ENCODE measurements around the gene PPARA. TPM values are rescaled to one million over a fixed set of nuclear protein-coding genes. Genes with fewer than 3 reads are reported as not detected.
A peak's percentile ranks its signal among the peaks of the same experiment; 100 is the strongest.

PPARA gene
- total and polyA plus RNA-seq, 12 donors: 15.5 to 89.5 (median 79.9) TPM

DNA sequence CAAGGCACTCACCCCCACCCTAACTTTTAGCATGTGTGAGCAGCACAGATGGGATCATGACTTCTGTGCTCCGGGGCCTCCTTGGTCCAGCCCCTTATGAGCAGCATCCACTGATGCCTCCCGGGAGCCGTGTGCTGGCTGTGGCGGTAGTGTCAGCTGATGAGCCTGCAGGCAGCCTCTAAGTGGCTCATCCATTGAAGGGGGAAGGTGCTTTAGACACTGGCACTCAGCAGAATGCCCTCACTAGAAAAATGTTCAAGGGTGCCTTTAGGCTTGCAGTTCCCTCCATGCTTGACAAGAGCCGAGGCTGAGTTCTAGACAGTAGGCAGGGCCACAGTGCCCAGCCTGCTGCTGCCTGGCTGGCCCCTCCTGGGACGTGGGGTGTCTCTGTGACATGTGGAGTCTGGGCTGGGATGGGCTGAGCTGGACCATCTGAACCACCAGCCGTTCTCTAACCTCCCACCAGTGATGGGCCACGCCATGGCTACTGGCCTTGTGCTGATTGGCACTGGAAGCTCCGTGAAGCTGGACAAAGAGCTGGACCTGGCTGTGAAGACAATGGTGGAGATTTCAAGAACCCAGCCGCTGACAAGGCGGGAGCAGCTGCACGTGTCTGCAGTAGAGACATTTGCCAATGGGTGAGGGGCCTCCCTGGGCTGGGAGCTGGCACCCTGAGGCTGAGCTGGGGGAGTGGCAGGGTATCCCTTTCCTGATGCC is 123.3 kb downstream of the PPARA start:
- Histone ChIP-seq H3K27ac (peak overlapping the region in 1 of 10 donors; percentile 21), H3K4me1 (peaks cover 0 to 22% (median 13%) of the 10 kb centered on the region in 9 donors), H3K36me3 (peaks cover 0 to 92% (median 32%) of the 10 kb centered on the region in 9 donors), H3K27me3 (no peaks in the 10 kb centered on the region), H3K4me3 (no peak overlapping the region), H3K9me3 (no peaks in the 10 kb centered on the region)
- intact Hi-C loops (cut with DNase I): no loop called here
- TF ChIP-seq, protein P1, sequence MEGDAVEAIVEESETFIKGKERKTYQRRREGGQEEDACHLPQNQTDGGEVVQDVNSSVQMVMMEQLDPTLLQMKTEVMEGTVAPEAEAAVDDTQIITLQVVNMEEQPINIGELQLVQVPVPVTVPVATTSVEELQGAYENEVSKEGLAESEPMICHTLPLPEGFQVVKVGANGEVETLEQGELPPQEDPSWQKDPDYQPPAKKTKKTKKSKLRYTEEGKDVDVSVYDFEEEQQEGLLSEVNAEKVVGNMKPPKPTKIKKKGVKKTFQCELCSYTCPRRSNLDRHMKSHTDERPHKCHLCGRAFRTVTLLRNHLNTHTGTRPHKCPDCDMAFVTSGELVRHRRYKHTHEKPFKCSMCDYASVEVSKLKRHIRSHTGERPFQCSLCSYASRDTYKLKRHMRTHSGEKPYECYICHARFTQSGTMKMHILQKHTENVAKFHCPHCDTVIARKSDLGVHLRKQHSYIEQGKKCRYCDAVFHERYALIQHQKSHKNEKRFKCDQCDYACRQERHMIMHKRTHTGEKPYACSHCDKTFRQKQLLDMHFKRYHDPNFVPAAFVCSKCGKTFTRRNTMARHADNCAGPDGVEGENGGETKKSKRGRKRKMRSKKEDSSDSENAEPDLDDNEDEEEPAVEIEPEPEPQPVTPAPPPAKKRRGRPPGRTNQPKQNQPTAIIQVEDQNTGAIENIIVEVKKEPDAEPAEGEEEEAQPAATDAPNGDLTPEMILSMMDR (IDR thresholded peaks at IDR 0.05): no peak
- peak in 2 of 8 donors; percentile 56 to 58 for ATAC-seq
- whole genome bisulfite sequencing, 2 donors: 76 to 83% methylated on average over 12 of the region's 12 CpGs
- DNase-seq: no peak

- DNase-seq (no peak), ATAC-seq (no peak)
- Histone ChIP-seq H3K27ac (no peak overlapping the region), H3K36me3 (peaks cover 0 to 98% (median 40%) of the 10 kb centered on the region in 9 donors), H3K27me3 (no peaks in the 10 kb centered on the region), H3K9me3 (no peaks in the 10 kb centered on the region), H3K4me1 (peaks cover 0 to 17% (median 8%) of the 10 kb centered on the region in 9 donors), H3K4me3 (no peak overlapping the region)
- intact Hi-C loops (cut with DNase I): no loop called here
- TF ChIP-seq, protein P1 (IDR thresholded peaks at IDR 0.05): no peak
- 95 to 97% methylated on average over 8 of the region's 8 CpGs for WGBS, 2 donors
Measured at GRCh38 chr22:46274381-46274780, 124.1 kb downstream of the PPARA start.

GRCh38 chr22:46275455-46276122 is 125.3 kb downstream of the PPARA start:
- Histone ChIP-seq H3K4me3 (no peak overlapping the region), H3K4me1 (peaks cover 4 to 24% (median 15%) of the 10 kb centered on the region in 9 donors), H3K27ac (no peak overlapping the region), H3K36me3 (peaks cover 0 to 100% (median 45%) of the 10 kb centered on the region in 9 donors), H3K27me3 (no peaks in the 10 kb centered on the region), H3K9me3 (no peaks in the 10 kb centered on the region)
- WGBS, 2 donors: 73 to 75% methylated on average over 3 of the region's 3 CpGs
- DNase-seq (no peak), ATAC-seq (no peak)
- TF ChIP-seq, protein P1 (IDR thresholded peaks at IDR 0.05): no peak
- intact Hi-C loops (cut with DNase I): no loop called here

GRCh38 chr22:46276563-46276962 is 126.2 kb downstream of the PPARA start:
- ATAC-seq: no peak
- Histone ChIP-seq H3K4me3 (no peak overlapping the region), H3K9me3 (no peaks in the 10 kb centered on the region), H3K27ac (no peak overlapping the region), H3K27me3 (no peaks in the 10 kb centered on the region), H3K36me3 (peaks cover 0 to 100% (median 48%) of the 10 kb centered on the region in 9 donors), H3K4me1 (peaks cover 4 to 31% (median 20%) of the 10 kb centered on the region in 9 donors)
- TF ChIP-seq, protein P1 (IDR thresholded peaks at IDR 0.05): no peak
- DNase-seq: no peak
- intact Hi-C loops (cut with DNase I): no loop called here
- 88 to 90% methylated on average over 7 of the region's 7 CpGs for WGBS, 2 donors

Measured in heart right ventricle (tissue), 16 donors.